D721Med (cell line): Measurements from ENCODE around the gene SHQ1.

Experiments used
- DNase-seq: peaks from one replicate; pipeline ENCODE4 v3.0.0; 2011; ENCODE audit warnings: low spot score; ENCODE audit not compliant: insufficient read length
- FAIRE-seq: peaks from 2 replicates; lab custom pipeline; 2011; peaks lifted over from hg19 to GRCh38; lab: Jason Lieb, UNC
- TF ChIP-seq, protein P1 (sequence below): IDR thresholded peaks from 2 replicates; pipeline ENCODE4 v1.5.1; 2012; ENCODE audit warnings: mild to moderate bottlenecking, control low read depth; ENCODE audit not compliant: insufficient read depth; ENCODE audit errors: missing control alignments

The SHQ1 gene

DNA sequence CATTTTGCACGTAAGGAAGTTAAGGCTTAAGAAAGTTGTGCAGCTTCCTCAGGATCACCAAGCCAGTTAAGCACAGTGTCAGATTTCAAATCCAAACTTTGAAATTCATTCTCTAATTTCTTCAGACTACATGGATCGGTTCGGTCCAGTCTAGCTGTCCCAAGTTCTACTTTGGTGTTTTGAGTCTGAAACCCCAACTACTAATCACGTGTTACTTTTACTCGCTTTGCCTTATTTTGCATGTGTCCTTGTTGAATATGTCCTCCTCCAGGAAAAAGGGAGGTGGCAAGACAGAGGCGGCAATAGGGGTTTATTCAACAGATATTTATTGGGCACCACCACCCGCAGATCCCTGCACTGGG, 39.1 kb upstream of the SHQ1 start:
- DNase-seq (no peak), FAIRE-seq (no peak)
- TF ChIP-seq, protein P1, sequence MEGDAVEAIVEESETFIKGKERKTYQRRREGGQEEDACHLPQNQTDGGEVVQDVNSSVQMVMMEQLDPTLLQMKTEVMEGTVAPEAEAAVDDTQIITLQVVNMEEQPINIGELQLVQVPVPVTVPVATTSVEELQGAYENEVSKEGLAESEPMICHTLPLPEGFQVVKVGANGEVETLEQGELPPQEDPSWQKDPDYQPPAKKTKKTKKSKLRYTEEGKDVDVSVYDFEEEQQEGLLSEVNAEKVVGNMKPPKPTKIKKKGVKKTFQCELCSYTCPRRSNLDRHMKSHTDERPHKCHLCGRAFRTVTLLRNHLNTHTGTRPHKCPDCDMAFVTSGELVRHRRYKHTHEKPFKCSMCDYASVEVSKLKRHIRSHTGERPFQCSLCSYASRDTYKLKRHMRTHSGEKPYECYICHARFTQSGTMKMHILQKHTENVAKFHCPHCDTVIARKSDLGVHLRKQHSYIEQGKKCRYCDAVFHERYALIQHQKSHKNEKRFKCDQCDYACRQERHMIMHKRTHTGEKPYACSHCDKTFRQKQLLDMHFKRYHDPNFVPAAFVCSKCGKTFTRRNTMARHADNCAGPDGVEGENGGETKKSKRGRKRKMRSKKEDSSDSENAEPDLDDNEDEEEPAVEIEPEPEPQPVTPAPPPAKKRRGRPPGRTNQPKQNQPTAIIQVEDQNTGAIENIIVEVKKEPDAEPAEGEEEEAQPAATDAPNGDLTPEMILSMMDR = no peak

DNA sequence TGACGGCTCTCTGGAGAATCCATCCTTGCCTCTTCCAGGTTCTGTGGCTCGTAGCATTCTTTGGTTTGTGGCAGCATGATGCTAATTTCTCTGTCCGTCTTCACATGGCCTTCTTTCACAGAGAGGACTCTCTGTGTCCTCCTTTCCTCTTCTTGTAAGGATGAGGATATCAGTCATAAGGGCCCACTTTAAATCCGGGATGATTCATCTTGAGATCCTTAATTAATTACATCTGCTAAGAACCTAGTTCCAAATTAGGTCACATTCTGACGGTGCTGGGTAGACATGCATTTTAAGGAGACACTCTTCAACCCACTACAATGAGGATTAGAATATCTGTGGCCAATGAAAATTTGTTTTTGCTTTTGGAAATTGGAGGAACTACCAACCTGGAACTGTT, 23.9 kb upstream of the SHQ1 start:
- DNase-seq = no peak
- FAIRE-seq = no peak
- TF ChIP-seq, protein P1 = no peak

DNA sequence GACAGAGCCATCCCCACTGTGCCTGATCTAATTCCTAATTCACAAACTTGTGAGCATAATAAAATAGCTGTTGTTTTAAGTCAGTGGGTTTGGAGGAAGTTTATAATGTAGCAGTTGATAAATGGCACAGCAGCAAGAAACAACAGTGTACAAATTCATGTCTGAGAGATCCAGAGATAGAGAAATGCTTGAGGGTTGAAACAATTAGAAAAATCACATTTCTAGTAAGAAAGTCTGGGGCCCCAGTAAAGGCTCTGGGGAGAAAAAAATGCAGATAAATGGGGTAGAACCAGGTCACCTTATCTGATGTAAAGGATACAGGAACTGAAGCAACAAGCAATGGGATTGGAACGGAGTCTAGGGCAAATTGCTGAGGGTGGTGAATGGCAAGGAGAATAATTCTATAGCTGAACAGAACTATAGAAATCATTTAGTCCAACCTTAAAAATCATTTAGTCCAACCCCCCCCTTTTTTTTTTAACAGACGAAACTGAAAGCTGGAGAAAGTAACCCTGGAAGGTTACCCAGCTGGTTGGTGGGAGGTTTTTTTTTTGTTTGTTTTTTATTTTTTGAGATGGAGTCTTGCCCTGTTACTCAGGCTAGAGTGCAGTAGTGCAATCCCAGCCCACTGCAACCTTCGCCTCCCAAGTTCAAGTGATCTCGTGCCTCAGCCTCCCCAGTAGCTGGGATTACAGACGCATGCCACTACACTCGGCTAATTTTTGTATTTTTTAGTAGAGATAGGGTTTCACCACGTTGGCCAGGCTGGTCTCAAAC, 14.3 kb upstream of the SHQ1 start:
- TF ChIP-seq, protein P1 = no peak
- DNase-seq (no peak), FAIRE-seq (no peak)

DNA sequence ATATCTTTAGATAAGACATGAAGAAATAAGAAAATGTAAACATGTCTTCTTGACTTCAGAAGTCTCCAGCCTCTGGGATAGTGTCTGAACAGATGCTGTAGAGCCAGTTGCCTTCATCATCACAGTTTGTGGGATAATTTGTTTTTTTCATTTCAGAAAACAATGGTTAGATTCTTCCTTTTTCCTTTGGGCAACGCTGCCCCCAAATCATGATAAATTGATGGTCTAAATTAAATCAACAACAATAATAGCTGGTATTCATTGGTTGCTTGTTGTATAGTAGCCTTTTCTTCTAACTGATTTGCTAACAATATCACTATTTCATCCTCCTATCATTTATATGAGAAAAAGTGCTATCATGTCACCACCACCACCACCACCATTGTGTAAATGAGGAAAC, 12.6 kb upstream of the SHQ1 start:
- TF ChIP-seq, protein P1 = no peak
- FAIRE-seq = no peak
- no peak for DNase-seq

DNA sequence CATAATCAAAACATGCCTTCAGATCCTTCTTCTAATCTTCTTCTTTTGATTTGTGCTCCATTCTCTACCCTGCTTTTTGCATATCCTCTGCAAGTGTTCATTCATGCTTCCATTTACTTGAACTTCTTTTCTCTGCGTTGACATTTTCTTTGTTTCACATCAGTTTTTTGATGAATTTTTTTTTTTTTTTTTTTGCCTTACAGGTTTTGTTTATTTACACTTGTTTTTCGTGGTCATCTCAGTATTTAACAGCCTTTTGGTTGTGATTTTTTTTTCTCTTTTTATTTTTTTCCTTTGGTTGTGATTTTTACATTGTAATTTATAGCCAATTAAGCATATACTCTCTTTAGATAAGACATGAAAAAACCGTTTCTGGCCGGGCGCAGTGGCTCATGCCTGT, 11.8 kb upstream of the SHQ1 start:
- FAIRE-seq (no peak), DNase-seq (no peak)
- TF ChIP-seq, protein P1 = no peak

DNA sequence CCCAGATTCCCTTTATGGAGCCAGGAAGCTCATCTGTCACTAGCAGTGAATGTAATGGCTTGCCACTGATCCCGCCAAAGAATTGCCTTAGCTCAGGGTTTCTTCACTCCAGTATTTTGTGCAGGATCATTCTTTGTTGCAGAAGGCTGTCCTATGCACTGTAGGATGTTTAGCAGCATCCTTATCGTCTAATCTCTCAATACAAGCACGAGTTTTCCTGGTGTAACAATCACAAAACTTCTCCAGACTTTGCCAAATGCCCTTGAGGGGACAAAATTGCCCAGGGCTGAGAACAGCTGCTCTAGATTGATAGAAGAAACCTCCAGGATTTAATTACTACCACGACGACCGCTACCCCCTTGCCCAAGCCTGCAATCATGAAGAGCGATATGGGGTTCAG, 6.8 kb upstream of the SHQ1 start:
- FAIRE-seq = no peak
- TF ChIP-seq, protein P1 = no peak
- DNase-seq = no peak

DNA sequence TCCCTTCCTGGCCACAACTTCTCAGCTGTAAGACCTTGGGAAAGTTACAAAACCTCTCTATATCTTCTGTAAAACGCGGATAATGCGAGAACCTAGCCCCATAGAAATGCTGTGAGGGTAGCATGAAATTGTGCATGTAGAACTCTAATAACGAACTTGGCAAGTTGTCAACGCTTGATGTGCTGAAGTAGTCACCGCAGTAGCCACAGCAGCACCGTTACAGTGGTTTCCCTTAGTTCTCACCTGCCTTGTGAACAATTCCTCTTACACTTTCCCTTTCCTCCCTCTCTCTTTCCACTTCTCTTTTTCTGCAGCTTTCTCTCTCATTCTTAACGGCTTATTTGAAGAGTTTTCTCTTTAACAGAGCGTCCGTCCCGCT, 447 bp upstream of the SHQ1 start:
- DNase-seq (no peak), FAIRE-seq (no peak)
- TF ChIP-seq, protein P1 = no peak
